Measurements from ENCODE around the gene PLRG1.
"Not testable (repeated sequence)": the region's sequence is repeated elsewhere in the genome, so short reads cannot be mapped to it uniquely, and the experiment has no call there.

PLRG1 gene

DNA sequence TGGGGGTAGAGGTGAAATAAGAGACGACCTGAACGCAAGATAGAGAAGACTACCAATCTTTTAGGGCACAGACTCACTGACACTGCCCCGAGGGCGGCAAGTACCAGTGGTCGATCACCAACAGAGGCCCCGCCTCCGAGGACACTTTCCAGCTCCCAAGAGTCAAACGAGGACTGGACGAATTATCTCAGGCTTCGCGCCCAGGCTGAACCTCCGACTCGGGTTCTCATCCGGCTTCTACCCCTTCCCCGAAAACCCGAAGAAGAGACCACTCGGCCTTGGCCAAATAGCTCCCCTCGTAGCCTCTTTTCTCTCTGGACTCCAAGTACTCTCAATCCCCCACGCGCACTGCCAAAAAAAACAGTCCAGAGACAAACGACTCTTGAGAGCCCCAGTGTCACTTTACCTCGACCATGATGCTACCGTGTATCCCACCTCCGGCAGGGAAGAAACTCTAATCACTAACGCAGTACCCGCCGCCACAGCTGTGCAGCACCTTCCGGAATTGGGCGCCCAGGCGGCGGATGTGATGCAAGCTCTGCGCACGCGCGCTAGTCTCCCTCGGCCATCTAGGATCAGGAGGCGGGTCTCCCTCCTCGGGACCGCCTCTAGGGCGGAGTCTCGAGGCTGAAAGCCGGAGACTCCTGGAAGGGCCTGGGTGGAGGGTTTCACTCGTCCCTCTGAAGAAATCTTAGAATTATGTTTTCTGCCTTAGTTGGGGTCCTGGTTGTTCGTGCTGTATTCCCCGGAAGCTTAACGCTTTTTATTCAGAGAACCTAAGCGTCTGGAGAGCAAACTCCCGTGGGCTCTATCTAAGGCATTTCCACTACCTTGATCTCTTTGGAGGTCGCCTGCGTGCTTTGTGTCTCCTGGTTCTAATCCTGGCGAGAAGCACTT lies at the start of gene PLRG1:
TSS of gene PLRG1 (minus strand) at position 507 of the 897 bp plus-strand sequence. CDS start at position 415, 92 bp downstream.
- DNase-seq: peak; percentile 66

DNA sequence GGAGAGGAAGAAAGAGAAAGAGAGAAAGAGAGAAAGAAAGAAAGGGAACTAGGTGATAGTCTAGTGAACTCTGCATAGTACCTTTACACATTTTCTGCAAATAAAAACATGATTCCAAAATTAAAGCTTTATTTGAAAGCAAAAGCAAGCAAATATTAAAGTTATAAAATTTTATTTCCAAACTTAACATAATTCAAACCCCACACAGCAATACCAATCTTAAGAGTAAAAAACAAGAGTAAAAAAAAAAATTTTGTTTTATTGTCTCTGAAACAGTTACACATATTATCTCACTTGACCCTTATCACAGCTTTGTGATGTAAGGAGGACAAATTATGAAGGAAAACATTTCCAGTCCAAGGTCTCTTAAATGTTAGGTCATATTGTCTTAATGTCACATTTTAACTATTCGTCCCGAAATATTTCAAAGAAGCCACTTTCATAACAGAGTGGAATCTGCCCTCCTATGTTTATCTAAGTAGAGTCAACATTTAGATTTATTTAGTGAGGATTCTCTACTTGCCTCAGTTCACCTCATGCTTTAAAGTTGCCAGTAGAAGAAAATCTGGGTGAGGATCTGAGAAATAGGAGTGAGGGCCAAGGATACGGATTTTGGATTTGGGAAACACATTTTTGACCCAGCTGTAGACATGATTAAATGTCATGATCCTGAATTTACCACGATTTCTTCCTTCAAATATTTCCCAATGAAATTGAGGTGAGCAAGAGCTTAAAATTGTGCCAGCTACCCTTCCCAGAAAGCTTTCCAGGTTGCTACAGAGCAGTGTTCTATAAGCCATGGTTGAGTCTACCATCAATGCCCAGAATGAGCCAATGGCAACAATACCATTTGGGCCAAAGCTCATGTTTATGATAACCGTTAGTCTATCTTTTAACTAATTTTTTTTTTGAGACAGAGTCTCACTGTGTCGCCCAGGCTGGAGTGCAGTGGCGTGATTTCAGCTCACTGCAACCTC lies 47.9 kb upstream of the PLRG1 start:
- DNase-seq: no peak

DNA sequence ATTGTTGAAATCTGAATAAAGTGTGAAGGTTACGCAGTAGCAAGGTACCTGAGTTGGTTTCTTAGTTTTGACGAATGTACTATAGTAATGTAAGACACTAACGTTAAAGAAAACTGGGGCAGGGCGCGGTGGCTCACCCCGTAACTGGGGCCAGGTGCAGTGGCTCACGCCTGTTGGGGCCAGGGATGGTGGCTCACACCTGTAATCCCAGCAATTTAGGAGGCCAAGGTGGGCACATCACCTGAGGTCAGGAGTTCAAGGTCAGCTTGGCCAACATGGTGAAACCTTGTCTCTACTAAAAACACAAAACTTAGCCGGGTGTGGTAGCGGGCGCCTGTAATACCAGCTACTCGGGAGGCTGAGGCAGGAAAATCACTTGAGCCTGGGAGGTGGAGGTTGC lies 47.1 kb upstream of the PLRG1 start:
- not testable (repeated sequence) for DNase-seq

GRCh38 chr4:154595807-154596206 lies 45.6 kb upstream of the PLRG1 start:
- DNase-seq: no peak

GRCh38 chr4:154594343-154594742 lies 44.1 kb upstream of the PLRG1 start:
- not testable (repeated sequence) for DNase-seq

DNA sequence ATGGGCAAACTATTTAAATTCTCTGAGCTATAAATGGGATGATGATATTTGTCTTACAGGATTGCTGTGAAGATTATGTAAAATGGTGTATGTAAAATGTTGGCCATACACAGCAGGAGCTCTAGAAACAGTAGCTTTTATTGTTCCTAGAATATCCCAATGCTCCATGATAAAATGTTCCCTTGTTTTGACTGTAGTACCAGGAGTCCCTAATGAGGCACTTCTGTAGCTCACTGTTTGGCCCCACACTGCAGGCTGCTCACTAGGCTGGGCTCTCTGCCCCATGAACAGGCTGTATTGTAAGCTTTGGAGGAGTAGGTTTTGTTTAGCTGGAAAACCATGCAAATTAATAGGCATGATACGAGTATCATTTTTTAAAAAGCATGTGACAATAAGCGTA lies 43.7 kb upstream of the PLRG1 start:
- DNase-seq: no peak

- DNase-seq: no peak
Measured at GRCh38 chr4:154591890-154592289, 41.7 kb upstream of the PLRG1 start.

- no peak for DNase-seq
Measured at GRCh38 chr4:154590329-154591006, 40.3 kb upstream of the PLRG1 start, which contains the start of gene FGA. Gene FGA, minus strand, starts transcription at chr4:154590742. Its CDS starts 55 bp downstream, at chr4:154590687.

GRCh38 chr4:154589296-154590197 lies 39.3 kb upstream of the PLRG1 start:
- DNase-seq: no peak

DNA sequence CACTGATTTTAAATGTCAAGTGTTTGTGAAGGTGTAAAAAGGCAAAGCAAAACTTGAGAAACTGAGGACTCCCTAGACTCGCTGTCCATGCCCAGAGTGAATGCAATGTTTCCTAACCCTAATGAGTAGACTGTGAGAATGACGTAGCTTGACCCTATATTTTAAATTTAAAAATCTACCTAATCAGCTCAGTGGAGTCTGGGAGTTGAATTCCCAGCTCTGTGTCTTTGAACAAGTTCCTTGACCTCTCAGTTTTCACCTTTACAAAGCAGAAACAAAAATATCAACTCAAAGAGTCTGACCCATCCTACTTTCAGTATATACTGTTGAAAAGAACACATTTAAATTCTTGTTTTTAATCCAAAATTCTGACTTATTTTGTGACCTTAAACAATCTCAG lies 38.0 kb upstream of the PLRG1 start:
- no peak for DNase-seq

DNA sequence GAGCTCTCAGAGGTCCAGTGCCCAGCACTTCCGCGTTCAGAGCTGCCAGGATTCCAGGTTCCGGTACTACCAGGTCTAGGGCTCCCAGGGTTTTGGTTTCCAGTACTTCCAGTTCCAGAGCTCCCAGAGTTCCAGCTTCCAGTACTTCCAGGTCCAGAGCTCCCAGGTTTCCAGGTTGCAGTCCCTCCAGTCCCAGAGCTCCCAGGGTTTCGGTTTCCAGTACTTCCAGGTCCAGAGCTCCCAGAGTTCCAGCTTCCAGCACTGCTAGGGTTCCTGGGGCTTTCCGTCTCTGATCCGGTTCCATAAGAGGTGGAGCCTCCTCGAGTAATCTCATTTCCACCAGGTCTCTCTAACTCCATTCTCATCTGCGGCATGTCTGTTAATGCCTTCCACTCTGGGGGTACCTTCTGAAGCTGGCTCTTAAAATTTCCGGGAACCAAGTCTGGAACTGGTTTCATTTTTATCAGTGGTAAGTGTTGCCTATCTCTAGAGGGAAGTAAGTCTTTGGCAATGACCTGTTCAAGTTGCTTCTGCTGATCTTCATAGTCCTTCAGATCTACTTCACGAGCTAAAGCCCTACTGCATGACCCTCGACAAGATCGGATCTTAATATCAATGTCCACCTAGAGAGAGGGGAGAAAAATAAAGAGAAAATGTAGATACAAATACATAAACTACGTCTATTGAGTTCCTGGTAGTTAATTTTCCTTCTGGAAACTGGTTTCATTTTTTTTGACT lies 36.3 kb upstream of the PLRG1 start:
- DNase-seq: no peak

DNA sequence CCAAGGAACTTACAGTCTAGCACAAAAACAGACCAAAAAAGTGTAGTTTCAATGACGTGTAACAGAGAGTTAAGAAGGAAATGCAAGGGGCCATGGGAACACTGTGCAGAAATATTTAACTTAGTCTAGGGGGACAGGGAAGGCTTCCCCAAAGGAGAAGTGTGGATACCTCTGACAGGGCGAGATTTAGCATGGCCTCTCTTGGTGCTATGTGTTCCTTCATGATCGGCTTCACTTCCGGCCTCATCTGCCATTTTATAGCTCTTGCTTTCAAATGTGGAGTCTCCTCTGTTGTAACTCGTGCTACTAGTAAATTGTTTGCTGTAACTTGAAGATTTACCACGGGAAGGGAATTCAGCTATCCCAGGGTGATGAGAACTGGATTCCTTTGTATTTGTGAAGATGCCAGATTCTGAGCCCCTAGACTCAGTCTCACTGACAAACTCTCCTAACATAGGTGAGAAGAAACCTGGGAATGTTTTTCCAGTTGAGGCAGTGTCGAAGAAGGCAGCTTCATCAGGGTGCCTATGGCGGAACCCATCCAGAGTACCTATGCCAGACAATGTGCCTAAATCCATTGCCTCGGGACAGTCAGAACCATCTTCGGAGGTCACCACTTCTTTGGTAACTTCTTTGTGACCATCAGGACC lies 35.3 kb upstream of the PLRG1 start:
- DNase-seq: no peak

DNA sequence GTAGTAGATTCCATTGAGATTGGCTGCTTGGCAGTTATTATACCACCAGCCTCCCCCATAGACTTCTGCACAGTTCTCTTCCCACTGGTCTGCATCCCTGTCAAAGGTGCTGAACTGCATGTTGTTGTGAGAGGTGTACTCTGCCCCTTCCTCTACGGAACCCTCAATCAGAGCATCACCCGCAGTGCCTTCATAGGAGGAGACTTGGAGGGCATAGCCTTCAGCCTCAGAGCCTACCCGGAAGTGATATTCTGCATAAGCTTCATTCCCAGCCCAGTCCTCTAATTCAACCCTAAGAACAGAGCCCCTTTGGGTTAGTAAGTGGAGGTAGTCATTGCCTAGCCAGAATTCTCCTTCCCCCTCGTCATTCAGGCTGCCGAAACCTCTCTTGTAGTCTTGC lies 34.1 kb upstream of the PLRG1 start:
- no peak for DNase-seq

DNA sequence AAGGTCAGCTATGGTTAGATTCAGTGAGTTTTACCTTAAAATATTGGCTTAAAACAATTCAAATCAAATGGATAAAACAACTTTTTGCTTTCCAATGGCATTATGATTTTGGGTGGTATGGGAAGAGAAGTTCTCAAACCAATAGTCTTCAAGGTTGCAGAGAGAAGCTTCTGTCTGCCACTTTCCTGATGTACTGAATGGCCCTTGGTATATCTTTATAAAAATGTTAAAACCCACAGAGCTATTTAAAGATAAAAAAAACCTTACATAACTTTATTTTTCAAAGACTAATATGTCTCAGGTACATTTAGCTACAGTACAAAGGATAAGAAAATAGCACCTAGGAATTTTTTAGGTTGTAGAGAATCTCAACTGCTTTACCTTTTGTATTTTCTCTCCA lies 33.5 kb upstream of the PLRG1 start:
- no peak for DNase-seq

DNA sequence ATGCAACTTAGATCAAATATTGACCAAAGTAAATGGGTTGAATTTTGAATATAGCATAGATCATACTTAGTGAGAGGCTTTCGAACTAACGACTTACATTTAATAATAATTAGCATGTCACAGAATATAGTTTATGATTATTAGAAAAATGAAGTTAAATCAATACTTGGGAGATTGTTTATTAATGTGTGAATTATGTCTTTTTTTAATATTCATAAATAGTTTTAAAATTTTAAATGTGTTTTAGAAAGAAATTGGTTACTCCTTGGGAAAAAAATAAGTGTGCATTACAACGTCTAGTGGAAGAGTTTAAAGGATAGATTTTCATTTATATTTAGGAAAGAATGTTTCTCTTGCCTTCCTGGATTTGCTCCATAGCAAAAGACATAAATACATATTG lies 33.0 kb upstream of the PLRG1 start:
- DNase-seq: no peak

DNA sequence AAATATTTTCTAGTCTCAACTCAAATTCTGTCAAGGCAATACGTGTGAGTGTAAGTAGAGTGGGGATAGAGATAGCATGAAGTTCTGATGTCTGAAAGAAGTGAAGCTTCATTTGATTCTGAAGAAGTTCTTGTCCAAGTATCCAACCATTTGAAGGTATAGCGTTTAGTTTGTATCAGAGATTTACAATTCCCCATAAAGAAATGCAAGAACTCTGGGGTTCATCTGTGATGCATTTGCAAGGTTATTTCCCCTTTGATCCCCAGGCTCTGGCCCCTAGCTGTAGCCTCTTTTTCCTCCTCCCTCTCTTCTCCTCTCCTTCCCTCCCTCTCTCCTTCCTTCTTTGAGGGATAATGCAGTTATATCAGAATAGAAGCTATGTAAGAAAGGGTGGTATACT lies 32.5 kb upstream of the PLRG1 start:
- no peak for DNase-seq

DNA sequence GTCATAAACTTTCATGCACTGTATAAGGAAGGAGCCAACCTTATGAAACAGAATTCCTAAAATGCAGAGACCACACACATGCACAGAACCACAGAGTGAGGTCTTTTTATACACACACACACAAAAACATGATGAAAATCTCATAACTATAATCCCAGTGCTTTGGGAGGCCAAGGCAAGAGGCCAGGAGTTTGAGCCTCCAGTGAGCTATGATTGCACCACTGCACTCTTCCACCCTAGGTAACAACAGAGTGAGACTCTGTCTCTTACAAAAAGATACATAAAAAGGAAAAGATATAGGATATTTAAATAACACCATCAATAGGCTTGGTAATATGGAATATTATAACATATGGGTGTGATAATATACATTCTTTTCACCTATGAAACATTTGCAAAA lies 29.7 kb upstream of the PLRG1 start:
- no peak for DNase-seq

GRCh38 chr4:154578919-154579318 lies 28.7 kb upstream of the PLRG1 start:
- DNase-seq: no peak

DNA sequence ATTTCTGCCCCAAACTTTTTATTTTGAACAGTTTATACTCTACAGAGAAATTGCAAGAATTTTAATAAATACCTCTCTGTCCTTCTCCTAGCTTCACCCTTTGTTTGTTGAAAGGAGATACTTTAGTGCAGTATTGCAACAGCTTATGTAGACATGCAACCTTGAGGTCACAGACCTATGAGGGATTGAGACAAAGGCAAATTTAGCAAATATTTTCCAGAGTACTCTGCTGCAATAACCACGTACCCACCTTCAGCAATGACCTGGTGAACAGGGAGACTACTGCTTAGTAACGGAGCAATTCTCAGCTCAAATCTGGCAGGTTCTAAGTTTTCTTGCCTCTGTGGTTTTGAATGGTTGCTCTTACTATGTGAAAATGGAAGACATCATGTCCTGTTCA lies 27.1 kb upstream of the PLRG1 start:
- no peak for DNase-seq

GRCh38 chr4:154574311-154574710 lies 24.1 kb upstream of the PLRG1 start:
- no peak for DNase-seq

All from DMS79 treated with DMSO at 0.1 percent for 48 hours (cell line).